Fibroblast of peridontal ligament (primary cell): ENCODE measurements around the gene CHD5.

Experiments used
- DNase-seq: peaks from one replicate; pipeline ENCODE4 v3.0.0-alpha.2; 2010; ENCODE audit errors: extremely low read depth

The CHD5 gene

GRCh38 chr1:6154525-6155319, 25.4 kb downstream of the CHD5 start:
- DNase-seq, result no peak

DNA sequence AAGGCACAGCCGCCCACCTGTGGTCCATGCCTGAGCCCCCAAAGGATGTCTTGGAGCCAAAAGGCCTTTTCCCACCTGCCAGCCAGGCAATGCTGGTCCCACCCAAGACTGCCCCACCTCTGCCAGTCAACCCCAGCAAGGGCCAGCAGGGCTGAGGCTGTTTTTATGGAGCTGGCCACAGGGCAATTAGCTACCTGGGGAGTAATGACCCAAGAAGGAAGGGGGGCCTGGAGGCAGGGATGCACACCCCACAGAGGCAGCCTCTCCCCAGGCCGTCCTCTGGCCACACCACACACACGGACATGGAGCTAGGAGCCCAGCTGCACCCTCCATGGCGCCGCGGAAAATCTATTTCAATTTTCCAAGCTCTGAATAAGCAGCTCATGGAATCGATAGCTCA, 27.2 kb downstream of the CHD5 start:
- DNase-seq, result no peak

DNA sequence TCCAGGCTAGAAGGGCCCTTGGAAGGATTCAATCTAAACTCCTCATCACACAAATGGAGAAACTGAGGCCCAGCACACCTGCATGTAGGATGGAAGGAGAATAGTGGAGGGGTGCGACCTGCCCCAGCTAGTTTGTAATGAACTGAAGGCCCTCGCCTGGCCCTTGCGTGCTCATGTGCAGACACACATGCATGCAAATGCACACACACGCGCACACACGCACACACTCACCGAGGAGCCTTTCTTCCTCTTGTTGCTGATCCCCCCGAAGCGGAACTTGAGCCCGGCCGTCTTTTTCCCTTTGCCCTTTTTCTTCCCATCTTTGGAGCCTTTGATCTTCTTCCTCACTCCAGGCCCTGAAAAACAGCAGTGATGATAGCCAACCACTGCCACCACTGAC, 27.9 kb downstream of the CHD5 start:
- no peak for DNase-seq

GRCh38 chr1:6151291-6151822, 28.8 kb downstream of the CHD5 start:
- no peak for DNase-seq

DNA sequence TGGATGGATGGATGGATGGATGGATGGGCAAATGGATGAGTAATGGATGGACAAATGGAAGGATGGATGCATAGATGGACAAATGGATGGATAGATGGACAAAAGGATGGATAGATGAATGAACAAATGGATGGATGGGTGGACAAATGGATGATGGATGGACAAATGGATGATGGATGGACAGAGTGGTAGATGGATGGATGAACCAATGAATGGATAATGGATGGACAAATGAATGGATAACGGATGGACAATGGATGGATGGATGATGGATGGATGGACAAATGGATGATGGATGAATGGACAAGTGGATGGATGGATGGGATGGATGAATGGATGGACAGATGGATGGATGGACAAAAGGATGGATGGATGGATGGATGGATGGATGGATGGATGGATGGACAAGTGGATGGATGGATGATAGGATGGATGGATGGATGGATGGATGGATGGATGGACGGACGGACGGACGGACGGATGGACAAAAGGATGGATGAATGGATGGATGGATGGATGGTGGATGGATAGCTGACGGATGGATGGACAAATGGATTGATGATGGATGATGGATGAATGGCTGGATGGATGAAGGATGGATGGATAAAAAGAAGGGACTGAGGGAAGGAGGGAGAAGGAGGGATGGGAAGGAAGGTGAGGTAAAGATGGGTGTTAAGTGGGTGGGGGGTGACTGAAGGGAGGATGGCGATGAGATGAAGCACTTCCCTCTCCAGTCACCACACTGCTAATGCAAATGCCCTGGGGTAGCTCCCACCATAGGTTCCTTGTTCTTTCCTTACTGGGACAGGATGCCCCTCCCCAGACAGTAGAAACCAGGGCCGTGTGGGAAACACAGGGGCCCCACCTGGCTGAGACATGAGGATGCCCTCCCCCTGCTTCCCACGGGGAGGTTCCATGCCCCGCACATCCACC, 29.8 kb downstream of the CHD5 start:
- DNase-seq, result no peak

DNA sequence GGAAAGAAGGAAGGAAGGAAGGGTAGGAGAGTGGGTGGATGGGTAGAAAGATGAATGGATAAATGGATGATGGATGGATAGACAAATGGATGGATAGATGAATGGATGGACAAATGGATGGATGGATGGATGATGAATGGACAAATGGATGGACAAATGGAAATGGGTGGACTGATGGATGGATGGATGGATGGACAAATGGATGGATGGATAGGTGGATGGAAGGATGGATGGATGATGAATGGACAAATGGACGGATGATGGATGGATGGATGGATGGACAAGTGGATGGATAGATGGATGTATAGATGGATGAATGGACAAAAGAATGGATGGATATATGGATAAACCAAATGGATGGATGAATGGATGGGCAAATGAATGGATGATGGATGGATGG, 30.5 kb downstream of the CHD5 start:
- DNase-seq, result no peak

- DNase-seq, result no peak
Observed at GRCh38 chr1:6148497-6149241, 31.5 kb downstream of the CHD5 start.

DNA sequence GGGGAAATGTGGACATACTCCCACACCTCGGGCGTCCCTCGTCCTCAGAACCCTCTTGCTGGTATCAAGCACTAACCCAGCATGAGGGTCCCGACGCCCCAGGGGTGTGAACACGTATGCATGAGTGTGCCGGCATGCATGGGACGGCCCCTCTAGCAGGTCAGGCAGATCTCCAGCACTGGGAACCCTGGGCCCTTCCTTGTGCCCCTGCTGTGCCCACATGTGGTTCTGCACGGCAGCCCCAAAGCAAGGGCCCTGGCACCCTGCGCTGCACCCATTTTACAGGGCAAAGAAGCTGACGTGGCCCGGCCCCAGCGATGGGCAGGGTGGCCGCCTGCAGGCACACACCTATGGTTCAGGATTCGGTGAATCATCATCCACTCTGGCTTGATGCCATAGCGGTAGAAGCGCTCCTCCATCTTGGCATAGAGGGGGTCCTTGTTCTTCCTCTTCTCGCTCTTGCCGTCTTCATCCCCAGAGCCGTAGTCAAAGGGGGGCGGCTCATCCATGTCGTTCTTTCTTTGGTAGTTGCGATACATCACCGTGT, 34.2 kb downstream of the CHD5 start:
- DNase-seq, result no peak

- DNase-seq, result no peak
Observed at GRCh38 chr1:6145396-6145750, 34.7 kb downstream of the CHD5 start.

- no peak for DNase-seq
Observed at GRCh38 chr1:6144647-6145395, 35.3 kb downstream of the CHD5 start.

GRCh38 chr1:6144175-6144574, 35.9 kb downstream of the CHD5 start:
- no peak for DNase-seq

- no peak for DNase-seq
Observed at GRCh38 chr1:6143395-6143794, 36.7 kb downstream of the CHD5 start.

DNA sequence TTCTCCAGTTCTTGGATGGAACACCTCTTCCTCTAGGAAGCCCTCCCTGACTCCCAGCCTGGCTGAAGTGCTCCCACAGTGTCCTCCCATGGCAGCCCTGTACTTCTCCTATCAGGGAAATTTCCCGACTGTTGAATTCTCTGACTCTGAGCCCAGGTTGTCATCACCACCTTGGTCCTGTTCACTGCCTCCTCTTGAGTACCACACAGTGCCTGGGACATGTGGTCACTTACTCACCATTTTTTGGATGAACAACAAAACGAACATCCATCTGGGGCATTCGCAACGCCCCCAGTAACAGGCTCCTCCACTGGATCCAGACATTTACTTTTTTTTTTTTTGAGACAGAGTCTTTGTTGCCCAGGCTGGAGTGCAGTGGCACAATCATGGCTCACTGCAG, 37.4 kb downstream of the CHD5 start:
- DNase-seq, result no peak

DNA sequence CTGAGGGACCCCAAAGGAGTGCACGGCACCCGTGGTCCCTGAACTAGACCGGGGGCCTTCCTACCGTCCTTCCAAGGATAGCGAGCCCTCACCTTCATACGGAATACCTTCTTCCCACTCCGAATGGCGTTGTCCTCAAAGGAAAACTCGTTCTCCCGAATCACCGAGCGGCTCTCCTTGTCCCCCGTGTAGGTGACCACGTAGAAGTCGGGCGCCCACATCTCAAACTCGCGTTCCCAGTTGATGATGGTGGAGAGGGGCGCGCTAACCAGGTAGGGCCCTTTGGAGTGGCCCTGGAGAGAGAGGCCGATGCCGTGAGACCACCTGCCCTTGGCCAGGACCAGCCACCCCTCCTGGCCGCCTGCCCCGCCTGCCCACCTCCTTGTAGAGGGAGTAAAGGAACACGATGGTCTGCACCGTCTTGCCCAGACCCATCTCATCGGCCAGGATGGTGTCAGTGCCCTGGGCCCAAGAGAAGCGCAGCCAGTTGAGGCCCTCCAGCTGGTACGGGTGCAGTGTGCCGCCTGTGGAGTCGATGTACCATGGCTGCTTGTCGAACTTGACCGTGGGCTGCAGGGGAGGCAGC, 38.0 kb downstream of the CHD5 start:
- DNase-seq, result no peak

DNA sequence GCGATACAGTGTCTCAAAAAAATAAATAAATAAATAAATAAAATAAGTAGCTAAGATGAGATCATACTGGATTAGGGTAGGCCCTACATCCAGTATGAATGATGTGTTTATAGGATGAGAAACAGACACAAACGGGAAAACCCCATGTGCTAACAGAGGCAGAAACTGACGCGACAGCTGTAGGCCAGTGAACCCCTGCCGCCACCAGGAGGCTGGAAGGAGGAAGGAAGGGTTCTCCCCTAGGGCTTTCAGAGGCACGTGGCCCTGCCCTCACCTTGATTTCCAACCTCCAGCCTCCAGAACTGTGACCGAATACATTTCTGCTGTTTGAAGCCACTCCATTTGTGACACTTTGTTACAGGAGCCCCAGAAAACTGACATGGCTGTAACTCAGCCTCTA, 38.5 kb downstream of the CHD5 start:
- DNase-seq, result no peak

GRCh38 chr1:6140413-6140812, 39.7 kb downstream of the CHD5 start:
- no peak for DNase-seq

- no peak for DNase-seq
Observed at GRCh38 chr1:6137758-6138157, 42.4 kb downstream of the CHD5 start.

- DNase-seq, result no peak
Observed at GRCh38 chr1:6136516-6137220, 43.5 kb downstream of the CHD5 start.

DNA sequence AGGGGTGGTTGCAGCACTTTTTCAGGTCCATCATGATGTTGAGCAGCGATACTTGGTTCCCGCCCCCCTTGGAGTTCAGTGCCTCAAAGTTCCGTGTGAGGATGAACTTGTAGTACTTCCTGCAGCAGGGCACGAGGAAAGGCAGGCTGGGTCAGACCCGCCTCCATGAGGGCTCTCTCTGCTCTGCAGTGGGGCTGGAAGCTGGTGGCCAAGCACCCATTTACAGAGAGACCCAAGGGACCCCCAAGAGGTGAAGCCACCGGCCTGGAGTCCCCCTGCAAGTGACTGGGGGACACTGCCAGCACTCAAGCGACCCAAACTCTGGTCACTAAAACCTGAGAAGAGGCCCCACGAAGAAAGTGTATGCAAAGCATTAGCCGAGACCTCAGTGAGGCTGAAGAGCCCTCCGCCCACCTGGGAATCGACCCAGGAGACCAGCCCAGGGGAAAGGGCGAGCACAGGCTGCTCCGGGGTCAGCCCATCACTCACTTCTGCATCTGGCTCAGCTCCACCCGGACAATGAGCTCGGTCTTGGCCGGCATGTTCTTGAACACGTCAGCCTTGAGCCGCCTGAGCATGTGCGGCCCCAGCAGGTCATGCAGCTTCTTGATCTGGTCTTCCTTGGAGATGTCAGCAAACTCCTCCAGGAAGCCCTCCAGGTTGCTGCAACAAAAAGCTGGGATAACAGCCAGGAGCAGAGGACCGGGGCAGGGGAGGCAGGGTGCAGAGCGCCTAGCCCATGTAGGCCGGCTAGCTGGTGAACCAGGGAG, 45.2 kb downstream of the CHD5 start:
- DNase-seq, result no peak
